Dendritic cell treated with granulocyte-macrophage colony-stimulating factor and Interleukin-4, amounts not matched to agents 40 ng/mL and 50 ng/mL, for 4 days (primary cell): ENCODE data around the gene GID8.

Experiments used
- H3K27ac Mint-ChIP-seq: one replicate; pipeline ENCODE4 v1.8.0; 2022; ENCODE audit warnings: mild to moderate bottlenecking, mixed read lengths
- H3K27me3 Mint-ChIP-seq: one replicate; pipeline ENCODE4 v1.8.0; 2022; ENCODE audit warnings: mild to moderate bottlenecking, mixed read lengths
- H3K36me3 Mint-ChIP-seq: one replicate; pipeline ENCODE4 v1.8.0; 2022; ENCODE audit warnings: low read depth, mixed read lengths
- H3K4me1 Mint-ChIP-seq: one replicate; pipeline ENCODE4 v1.8.0; 2022; ENCODE audit warnings: low read depth, mixed read lengths
- H3K4me3 Mint-ChIP-seq: one replicate; pipeline ENCODE4 v1.8.0; 2022; ENCODE audit warnings: mild to moderate bottlenecking, moderate library complexity, mixed read lengths
- H3K9me3 Mint-ChIP-seq: one replicate; pipeline ENCODE4 v1.8.0; 2022; ENCODE audit warnings: mixed read lengths
- intact Hi-C: fragments of 100-400 bp; cut with micrococcal nuclease; formaldehyde crosslinking; loops from one replicate; pipeline ENCODE4 v1.15.0; 2022

Gene GID8

GRCh38 chr20:62949153-62949821, 11.3 kb downstream of the GID8 start:
- intact Hi-C loops = no loop called here
- H3K27ac Mint-ChIP-seq = peak overlapping the region; percentile 29
- H3K27me3 Mint-ChIP-seq = no peaks in the 10 kb centered on the region
- peaks cover 69% of the 10 kb centered on the region for H3K36me3 Mint-ChIP-seq
- H3K4me1 Mint-ChIP-seq = peaks cover 43% of the 10 kb centered on the region
- peaks cover 9% of the 10 kb centered on the region for H3K9me3 Mint-ChIP-seq
- H3K4me3 Mint-ChIP-seq = no peak overlapping the region

DNA sequence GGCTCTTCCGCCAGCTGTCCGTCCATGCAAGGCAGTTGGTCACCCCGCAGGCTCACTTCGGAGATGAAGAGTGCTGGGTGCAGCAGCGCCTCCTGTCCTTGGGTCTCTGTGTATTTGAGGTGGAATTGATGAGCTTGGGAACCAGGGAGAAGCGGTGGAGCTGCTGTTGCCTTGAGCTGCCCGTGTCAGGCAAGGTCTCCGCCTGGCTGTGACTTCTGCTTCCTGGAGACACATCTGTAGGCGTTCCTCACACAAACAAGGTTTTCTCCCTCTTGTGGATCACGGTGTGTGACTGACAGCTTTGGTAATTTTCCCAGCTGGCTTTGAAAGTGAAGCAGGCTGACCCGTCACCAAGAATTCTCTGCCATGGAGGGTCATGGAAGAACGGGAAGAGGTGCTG, 12.0 kb downstream of the GID8 start:
- peaks cover 62% of the 10 kb centered on the region for H3K36me3 Mint-ChIP-seq
- H3K27ac Mint-ChIP-seq = peak overlapping the region; percentile 29
- H3K4me3 Mint-ChIP-seq = no peak overlapping the region

GRCh38 chr20:62950741-62951140, 12.8 kb downstream of the GID8 start:
- peaks cover 54% of the 10 kb centered on the region for H3K36me3 Mint-ChIP-seq
- peaks cover 9% of the 10 kb centered on the region for H3K9me3 Mint-ChIP-seq
- H3K4me3 Mint-ChIP-seq = no peak overlapping the region
- peaks cover 58% of the 10 kb centered on the region for H3K4me1 Mint-ChIP-seq
- peak overlapping the region; percentile 88 for H3K27ac Mint-ChIP-seq
- intact Hi-C loops = loop anchor here (5.0 kb wide), 1 partner anchor 88 kb away; the partner anchor contains the start of gene TCFL5
- H3K27me3 Mint-ChIP-seq = no peaks in the 10 kb centered on the region

More for the DNA sequence above, 12.0 kb downstream of the GID8 start:
- Mint-ChIP-seq H3K27me3 (no peaks in the 10 kb centered on the region), H3K4me1 (peaks cover 50% of the 10 kb centered on the region), H3K9me3 (peaks cover 9% of the 10 kb centered on the region)
- intact Hi-C loops = loop anchor here (5.0 kb wide), 1 partner anchor 88 kb away; the partner anchor contains the start of gene TCFL5

DNA sequence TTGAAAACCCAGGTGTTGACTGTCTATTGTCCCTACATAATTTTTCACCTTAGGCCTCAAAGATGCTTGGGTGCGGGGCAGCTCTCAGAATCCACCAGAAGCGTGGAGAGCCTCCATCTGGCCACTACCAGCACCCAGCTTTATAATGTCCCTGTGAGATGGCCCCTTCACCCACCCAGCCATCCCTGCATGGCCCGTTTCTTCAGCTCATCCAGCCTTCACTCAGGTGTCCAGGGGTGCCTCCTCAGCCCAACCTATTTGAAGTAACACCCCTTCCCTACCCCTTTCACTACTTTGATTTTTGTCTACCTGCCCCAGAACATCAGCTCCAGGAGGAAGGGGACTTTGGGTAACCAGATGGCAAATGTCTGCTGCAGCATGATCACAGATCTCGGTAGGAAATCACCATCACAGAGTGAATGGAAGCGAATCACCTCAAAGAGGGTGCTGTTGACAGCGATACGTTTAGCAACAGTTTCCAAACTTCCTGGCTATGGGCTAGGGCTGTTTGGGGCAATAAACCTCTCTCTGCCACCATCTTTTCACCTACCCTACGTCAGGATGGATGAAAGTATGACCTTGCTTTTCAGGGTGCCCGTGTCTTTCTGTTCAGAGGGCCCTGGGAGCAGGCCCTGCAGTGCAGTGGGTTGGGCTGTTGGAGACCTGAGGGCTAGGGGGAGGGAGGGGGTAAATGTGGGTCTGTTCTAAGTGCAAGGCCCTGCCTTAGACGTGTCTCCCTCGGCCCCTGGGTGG, 13.4 kb downstream of the GID8 start:
- H3K4me1 Mint-ChIP-seq = peaks cover 64% of the 10 kb centered on the region
- H3K9me3 Mint-ChIP-seq = peaks cover 9% of the 10 kb centered on the region
- H3K27ac Mint-ChIP-seq = peak overlapping the region; percentile 88
- H3K36me3 Mint-ChIP-seq = peaks cover 54% of the 10 kb centered on the region
- H3K27me3 Mint-ChIP-seq = no peaks in the 10 kb centered on the region
- intact Hi-C loops = loop anchor here (5.0 kb wide), 1 partner anchor 89 kb away; the partner anchor contains the start of gene TCFL5
- peak overlapping the region; percentile 2 for H3K4me3 Mint-ChIP-seq

GRCh38 chr20:62951896-62952372, 14.0 kb downstream of the GID8 start:
- peaks cover 54% of the 10 kb centered on the region for H3K36me3 Mint-ChIP-seq
- intact Hi-C loops = loop anchor here (2.0 to 5.0 kb wide), 2 partner anchors 13 to 90 kb away; partner anchors contain the start of genes GID8 and TCFL5
- H3K27me3 Mint-ChIP-seq = no peaks in the 10 kb centered on the region
- peak overlapping the region; percentile 73 for H3K4me3 Mint-ChIP-seq
- peak overlapping the region; percentile 88 for H3K27ac Mint-ChIP-seq
- H3K4me1 Mint-ChIP-seq = peaks cover 70% of the 10 kb centered on the region
- H3K9me3 Mint-ChIP-seq = peaks cover 9% of the 10 kb centered on the region

DNA sequence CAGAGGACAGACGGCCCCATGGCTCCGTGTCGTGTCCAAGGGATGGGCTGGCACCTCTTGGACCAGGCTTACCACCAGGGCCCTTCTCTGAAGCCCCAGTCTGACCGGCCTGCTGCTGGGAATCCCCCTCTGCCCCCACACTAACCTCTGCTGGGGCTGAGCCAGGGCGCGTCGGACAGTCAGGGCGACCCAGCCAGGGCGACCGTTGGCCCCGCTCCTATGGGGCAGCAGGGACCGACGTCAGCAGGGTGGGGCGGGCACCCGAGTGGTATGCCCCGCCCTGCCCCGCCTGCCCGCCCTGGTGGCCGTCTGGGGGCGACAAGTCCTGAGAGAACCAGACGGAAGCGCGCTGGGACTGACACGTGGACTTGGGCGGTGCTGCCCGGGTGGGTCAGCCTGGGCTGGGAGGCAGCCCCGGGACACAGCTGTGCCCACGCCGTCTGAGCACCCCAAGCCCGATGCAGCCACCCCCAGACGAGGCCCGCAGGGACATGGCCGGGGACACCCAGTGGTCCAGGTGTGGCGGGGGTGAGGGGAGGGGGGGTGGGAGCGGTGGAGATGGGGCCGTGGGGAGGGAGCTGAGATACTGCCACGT, 14.5 kb downstream of the GID8 start, which contains the start of gene SLC17A9:
SLC17A9 (plus strand) TSS at position 337 of the 595 bp plus-strand sequence; CDS start at position 459, 122 bp downstream.
- Mint-ChIP-seq H3K36me3 (peaks cover 54% of the 10 kb centered on the region), H3K4me3 (peak within 1 kb of the TSS; percentile 73), H3K4me1 (peaks cover 74% of the 10 kb centered on the region), H3K27me3 (no peaks in the 10 kb centered on the region), H3K9me3 (peaks cover 9% of the 10 kb centered on the region), H3K27ac (peak within 1 kb of the TSS; percentile 88)
- intact Hi-C loops = loop anchor here (2.0 to 5.0 kb wide), 2 partner anchors 14 to 90 kb away; partner anchors contain the start of genes GID8 and TCFL5

DNA sequence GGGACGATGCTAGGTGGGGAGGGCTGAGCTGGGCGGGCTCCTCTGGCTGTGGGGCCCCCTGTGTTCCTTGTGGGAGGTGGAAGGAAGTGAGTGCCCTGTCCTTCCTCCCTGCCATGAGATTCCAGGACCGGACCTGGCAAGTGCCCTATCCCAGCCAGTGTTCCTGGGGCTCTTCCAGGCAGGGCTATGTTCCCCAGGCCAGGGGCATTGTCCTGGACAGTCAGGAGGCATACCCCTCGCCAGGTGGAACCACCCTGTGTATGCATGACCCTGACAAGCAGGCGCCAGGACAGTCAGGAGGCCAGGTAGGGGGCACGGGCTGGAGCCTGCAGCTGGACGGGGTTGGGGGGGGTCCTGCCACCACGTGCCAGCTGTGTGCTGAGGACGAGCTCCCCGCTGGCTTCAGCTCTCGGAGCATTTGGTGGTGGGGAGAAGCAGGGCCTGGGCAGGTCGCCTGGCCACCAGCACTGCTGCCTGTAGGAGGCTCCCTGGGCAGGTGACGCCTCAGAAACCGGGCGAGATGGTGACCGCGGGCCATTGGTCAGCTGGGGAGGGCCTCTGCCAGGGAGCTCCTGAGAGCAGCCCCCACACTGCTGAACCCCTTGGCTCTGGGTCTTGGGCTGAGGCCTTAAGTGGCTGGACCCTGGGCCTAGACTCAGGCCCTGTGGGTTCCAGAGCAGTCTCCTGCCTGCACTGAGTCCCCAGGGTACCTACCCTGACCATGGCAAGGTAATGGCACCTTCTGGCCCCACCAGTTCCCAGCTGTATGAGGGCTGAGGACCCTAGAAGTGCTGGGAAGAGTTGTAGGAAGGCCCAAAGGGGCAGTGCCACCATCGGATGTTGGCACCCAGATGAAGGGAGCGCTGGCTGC, 15.3 kb downstream of the GID8 start:
- Mint-ChIP-seq H3K4me3 (peak overlapping the region; percentile 73), H3K27ac (peak overlapping the region; percentile 88), H3K9me3 (peaks cover 9% of the 10 kb centered on the region), H3K36me3 (peaks cover 54% of the 10 kb centered on the region), H3K4me1 (peaks cover 77% of the 10 kb centered on the region), H3K27me3 (no peaks in the 10 kb centered on the region)
- intact Hi-C loops = loop anchor here (2.0 to 5.0 kb wide), 2 partner anchors 14 to 91 kb away; partner anchors contain the start of genes GID8 and TCFL5

- Mint-ChIP-seq H3K36me3 (peaks cover 54% of the 10 kb centered on the region), H3K4me3 (peak overlapping the region; percentile 73), H3K4me1 (peaks cover 86% of the 10 kb centered on the region), H3K27ac (peak overlapping the region; percentile 88), H3K9me3 (peaks cover 3% of the 10 kb centered on the region), H3K27me3 (no peaks in the 10 kb centered on the region)
- intact Hi-C loops = loop anchor here (2.0 to 5.0 kb wide), 2 partner anchors 15 to 92 kb away; partner anchors contain the start of genes GID8 and TCFL5
Measured at GRCh38 chr20:62953839-62954703, 16.1 kb downstream of the GID8 start.

DNA sequence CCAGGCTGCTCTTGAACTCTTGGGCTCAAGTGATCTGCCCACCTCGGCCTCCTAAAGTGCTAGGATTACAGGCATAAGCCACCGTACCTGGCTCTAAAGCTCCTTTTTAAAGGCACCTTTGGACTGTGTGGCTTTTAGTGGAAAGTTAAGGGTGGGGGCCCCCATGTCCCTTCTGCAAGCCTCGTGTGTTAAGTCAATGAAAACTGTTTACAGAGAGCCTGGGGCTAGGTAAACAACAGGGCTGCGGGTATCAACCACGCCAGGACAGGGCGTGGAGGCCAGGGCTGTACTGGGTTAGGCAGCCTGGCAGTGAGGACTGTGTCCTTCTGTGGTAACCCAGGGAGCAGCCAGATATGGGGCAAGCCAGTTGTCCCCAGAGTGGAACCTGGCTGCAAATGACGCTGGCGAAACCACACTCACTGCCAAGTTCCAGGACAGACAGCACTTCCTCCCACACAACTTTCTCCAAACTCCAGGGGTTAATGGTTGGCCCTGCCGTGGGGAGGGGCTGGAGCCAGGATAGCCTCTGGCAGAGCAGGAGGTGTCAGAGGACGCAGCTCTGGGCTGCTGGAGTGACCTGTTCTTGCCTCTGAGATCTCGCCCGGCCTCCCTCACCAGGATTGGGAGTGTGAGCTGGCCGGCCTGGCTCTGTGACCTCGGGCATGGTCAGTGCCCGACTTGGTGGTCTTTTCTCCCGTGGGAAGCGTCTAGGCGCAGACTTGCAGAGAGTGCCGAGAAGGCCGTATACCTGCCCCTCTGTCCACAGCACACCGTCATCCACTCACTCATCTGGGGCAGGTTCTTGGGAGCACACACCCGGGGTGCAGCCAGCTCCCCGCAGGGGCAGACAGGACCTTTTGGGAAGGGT, 17.8 kb downstream of the GID8 start:
- H3K27me3 Mint-ChIP-seq = no peaks in the 10 kb centered on the region
- H3K27ac Mint-ChIP-seq = peak overlapping the region; percentile 88
- H3K9me3 Mint-ChIP-seq = no peaks in the 10 kb centered on the region
- peaks cover 55% of the 10 kb centered on the region for H3K36me3 Mint-ChIP-seq
- peak overlapping the region; percentile 23 for H3K4me3 Mint-ChIP-seq
- intact Hi-C loops = no loop called here
- peaks cover 89% of the 10 kb centered on the region for H3K4me1 Mint-ChIP-seq

- peaks cover 58% of the 10 kb centered on the region for H3K36me3 Mint-ChIP-seq
Measured at GRCh38 chr20:62956387-62957135, 18.6 kb downstream of the GID8 start.

More at GRCh38 chr20:62956387-62957135, 18.6 kb downstream of the GID8 start:
- peak overlapping the region; percentile 25 for H3K27ac Mint-ChIP-seq
- H3K27me3 Mint-ChIP-seq = no peaks in the 10 kb centered on the region
- peaks cover 81% of the 10 kb centered on the region for H3K4me1 Mint-ChIP-seq
- no peaks in the 10 kb centered on the region for H3K9me3 Mint-ChIP-seq
- H3K4me3 Mint-ChIP-seq = no peak overlapping the region
- intact Hi-C loops = no loop called here
